Activated naive CD8-positive, alpha-beta T cell treated with anti-CD3 and anti-CD28 coated beads, Interleukin-2, amount 10 ng/mL, durations not matched to agents 7 days and 5 days (primary cell): Measurements from ENCODE around the gene BAHCC1. TPM values are rescaled to one million over a fixed set of nuclear protein-coding genes. Genes with fewer than 3 reads are reported as not detected.

Experiments used
- ATAC-seq: fragments of 150-1000 bp; cut with Tn5 transposase; one replicate; pipeline ENCODE4 v1.10.0; 2021; ENCODE audit warnings: low read depth, moderate library complexity
- POLR2A ChIA-PET: fragments of 350-600 bp; sonication (Branson Sonifier 250); formaldehyde crosslinking; loops from one replicate; lab custom pipeline; 2021; ENCODE audit warnings: antibody characterized with exemption; lab: Charles Lee
- DNase-seq: peaks from one replicate; pipeline ENCODE4 v3.0.0; 2021
- H3K27ac Mint-ChIP-seq: one replicate; pipeline ENCODE4 v1.8.0; 2022; ENCODE audit warnings: mild to moderate bottlenecking, mixed read lengths
- H3K27me3 Mint-ChIP-seq: one replicate; pipeline ENCODE4 v1.8.0; 2022; ENCODE audit warnings: mild to moderate bottlenecking, moderate library complexity, mixed read lengths
- H3K36me3 Mint-ChIP-seq: one replicate; pipeline ENCODE4 v1.8.0; 2021; ENCODE audit warnings: mild to moderate bottlenecking, mixed read lengths
- H3K4me1 Mint-ChIP-seq: one replicate; pipeline ENCODE4 v1.8.0; 2021; ENCODE audit warnings: mixed read lengths
- H3K4me3 Mint-ChIP-seq: one replicate; pipeline ENCODE4 v1.8.0; 2022; ENCODE audit warnings: mild to moderate bottlenecking, moderate library complexity, mixed read lengths
- H3K9me3 Mint-ChIP-seq: one replicate; pipeline ENCODE4 v1.8.0; 2021; ENCODE audit warnings: mixed read lengths
- total RNA-seq, 2 experiments: library from RNA; stranded (reverse); gene quantifications; one replicate each; pipeline ENCODE4 v1.2.3, GENCODE V29; 2021

Gene BAHCC1
- total RNA-seq, 2 experiments from 2014 or later: 0.86 to 1.0 TPM

DNA sequence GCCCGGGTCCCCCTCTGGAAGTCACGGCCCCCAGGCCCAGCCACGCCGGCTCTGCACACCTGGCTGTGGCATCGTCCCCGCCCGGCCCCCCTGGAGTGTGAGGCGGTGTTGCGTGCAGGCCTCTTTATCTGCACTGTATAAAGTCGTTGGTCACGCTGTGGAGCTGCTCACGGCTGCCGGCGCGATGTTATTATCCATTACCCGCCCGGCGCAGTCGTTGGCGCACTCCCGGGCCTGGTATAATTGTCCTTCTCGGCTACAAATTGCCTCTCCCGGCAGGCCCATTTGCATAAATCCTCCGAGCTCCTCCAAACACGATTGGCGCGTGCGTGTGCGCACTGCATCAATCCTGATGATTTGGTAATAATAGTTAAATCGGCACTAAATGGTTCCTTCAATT lies 57.8 kb downstream of the BAHCC1 start:
- H3K27ac Mint-ChIP-seq: peak overlapping the region; percentile 85
- no peaks in the 10 kb centered on the region for H3K9me3 Mint-ChIP-seq
- POLR2A ChIA-PET: no interaction called here
- no peaks in the 10 kb centered on the region for H3K27me3 Mint-ChIP-seq
- ATAC-seq (no peak), DNase-seq (no peak)
- H3K36me3 Mint-ChIP-seq: no peaks in the 10 kb centered on the region
- peaks cover 8% of the 10 kb centered on the region for H3K4me1 Mint-ChIP-seq
- peak overlapping the region; percentile 64 for H3K4me3 Mint-ChIP-seq

DNA sequence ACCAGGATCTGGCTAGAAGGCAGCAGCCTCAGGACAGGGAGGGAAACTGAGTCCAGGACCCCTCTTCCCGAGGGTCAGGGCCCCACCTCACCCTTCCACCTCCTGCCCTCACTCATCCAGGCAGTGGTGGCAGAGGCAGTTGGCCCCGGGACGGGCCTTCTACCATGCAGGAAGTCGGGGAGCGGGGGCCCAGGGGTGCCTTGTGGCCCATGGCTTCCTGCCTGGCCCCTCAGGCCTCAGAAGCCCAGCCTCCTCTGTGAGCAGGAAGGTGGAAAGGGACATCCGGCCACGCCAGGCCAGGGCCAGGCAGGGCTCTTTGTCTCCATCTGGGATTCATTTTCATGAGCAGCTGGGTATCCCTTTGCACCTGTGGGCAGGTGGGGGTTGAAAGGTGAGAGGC lies 58.5 kb downstream of the BAHCC1 start:
- peaks cover 8% of the 10 kb centered on the region for H3K4me1 Mint-ChIP-seq
- no peaks in the 10 kb centered on the region for H3K36me3 Mint-ChIP-seq
- ATAC-seq: peak; percentile 95
- no peaks in the 10 kb centered on the region for H3K27me3 Mint-ChIP-seq
- DNase-seq: peak; percentile 79
- no peaks in the 10 kb centered on the region for H3K9me3 Mint-ChIP-seq
- peak overlapping the region; percentile 64 for H3K4me3 Mint-ChIP-seq
- POLR2A ChIA-PET: no interaction called here
- H3K27ac Mint-ChIP-seq: peak overlapping the region; percentile 85

DNA sequence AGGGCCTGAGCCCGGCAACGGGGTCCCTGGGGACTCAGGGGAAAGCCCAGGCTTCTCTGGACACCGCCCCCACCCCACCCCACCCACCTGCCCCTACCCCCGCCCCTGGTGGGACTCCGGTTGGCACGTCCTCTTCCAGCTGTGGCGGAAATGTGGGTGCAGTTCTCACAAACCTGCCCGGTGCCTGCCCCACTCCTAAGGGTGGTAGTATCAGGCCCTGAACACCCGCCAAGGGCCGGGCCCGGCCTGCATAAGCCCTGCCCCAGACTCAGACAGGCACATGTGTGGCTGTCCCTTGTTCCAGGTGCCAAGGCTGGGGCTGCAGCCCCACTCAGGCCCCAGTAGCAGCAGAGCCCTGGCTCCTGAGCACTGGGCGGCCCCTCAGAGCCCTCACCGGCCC lies 59.2 kb downstream of the BAHCC1 start:
- Mint-ChIP-seq H3K9me3 (no peaks in the 10 kb centered on the region), H3K27me3 (no peaks in the 10 kb centered on the region), H3K36me3 (no peaks in the 10 kb centered on the region), H3K4me3 (no peak overlapping the region), H3K4me1 (peaks cover 8% of the 10 kb centered on the region), H3K27ac (peak overlapping the region; percentile 56)
- no peak for ATAC-seq
- POLR2A ChIA-PET: no interaction called here
- DNase-seq: no peak

DNA sequence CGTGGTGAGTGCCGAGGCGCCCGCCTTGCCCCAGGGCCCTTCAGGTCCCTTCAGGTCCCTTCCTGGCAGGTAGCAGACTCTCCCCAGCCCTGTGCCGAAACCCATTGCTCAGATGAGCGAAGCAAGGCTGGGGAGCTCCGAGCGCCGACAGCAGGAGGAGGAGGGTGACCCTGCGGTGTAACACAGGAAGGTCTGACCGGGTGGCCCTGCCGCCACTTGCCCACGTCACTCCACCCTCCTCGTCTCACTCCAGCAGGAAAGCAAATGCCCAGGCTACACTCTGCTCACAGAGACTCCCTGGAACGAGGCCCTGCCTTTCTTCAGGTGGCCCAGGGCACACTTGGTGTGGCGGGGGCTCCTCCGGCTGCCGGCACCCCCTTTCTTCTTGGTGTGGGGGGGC lies 60.1 kb downstream of the BAHCC1 start:
- no peak overlapping the region for H3K4me3 Mint-ChIP-seq
- DNase-seq (no peak), ATAC-seq (no peak)
- no peaks in the 10 kb centered on the region for H3K36me3 Mint-ChIP-seq
- H3K27me3 Mint-ChIP-seq: no peaks in the 10 kb centered on the region
- POLR2A ChIA-PET: no interaction called here
- peaks cover 8% of the 10 kb centered on the region for H3K4me1 Mint-ChIP-seq
- peak overlapping the region; percentile 21 for H3K27ac Mint-ChIP-seq
- no peaks in the 10 kb centered on the region for H3K9me3 Mint-ChIP-seq

DNA sequence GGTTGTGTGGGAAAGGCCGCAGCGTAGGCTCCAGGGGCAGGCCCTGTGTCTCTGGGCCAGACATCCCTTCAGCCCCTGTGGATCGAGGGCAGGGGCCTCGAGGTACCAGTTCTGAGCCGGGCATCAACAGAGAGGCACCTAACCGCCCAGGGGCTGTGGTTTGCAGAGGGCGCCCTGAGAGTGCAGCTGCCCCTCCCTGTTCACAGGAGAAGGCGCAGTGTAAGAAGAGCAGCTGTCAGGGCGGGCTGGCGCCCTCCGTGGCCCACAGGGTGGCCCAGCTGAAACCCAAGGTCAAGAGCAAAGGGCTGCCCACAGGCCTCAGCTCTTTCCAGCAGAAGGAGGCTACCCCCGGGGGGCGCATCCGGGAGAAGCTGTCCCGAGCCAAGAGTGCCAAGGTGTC lies 60.8 kb downstream of the BAHCC1 start:
- no peaks in the 10 kb centered on the region for H3K27me3 Mint-ChIP-seq
- no peaks in the 10 kb centered on the region for H3K36me3 Mint-ChIP-seq
- no peak for DNase-seq
- POLR2A ChIA-PET: no interaction called here
- H3K9me3 Mint-ChIP-seq: no peaks in the 10 kb centered on the region
- H3K4me1 Mint-ChIP-seq: peaks cover 8% of the 10 kb centered on the region
- H3K27ac Mint-ChIP-seq: peak overlapping the region; percentile 52
- ATAC-seq: no peak
- no peak overlapping the region for H3K4me3 Mint-ChIP-seq

DNA sequence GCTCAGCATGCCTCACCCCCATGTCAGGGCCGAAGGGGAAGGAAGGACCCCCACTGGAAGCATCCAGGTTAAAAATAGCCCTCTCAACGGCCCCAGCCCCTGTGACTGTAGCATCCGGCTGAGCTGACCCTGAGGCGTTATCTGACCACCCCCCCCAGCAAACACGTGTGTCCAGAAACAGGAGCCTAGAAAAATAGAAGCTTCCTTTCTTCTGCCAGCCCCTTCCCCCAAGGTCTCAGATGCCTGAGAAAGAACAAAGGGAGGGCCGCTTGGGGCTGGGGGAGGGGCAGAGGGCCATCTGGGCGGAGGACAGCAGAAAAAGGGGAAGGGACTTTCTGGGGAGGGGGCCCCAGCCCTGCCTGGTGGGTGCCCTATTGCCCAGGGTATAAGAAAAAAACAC lies 61.5 kb downstream of the BAHCC1 start:
- H3K4me1 Mint-ChIP-seq: peaks cover 8% of the 10 kb centered on the region
- no peak overlapping the region for H3K27ac Mint-ChIP-seq
- no peak for ATAC-seq
- POLR2A ChIA-PET: no interaction called here
- no peak for DNase-seq
- no peak overlapping the region for H3K4me3 Mint-ChIP-seq
- no peaks in the 10 kb centered on the region for H3K9me3 Mint-ChIP-seq
- no peaks in the 10 kb centered on the region for H3K27me3 Mint-ChIP-seq
- H3K36me3 Mint-ChIP-seq: no peaks in the 10 kb centered on the region

DNA sequence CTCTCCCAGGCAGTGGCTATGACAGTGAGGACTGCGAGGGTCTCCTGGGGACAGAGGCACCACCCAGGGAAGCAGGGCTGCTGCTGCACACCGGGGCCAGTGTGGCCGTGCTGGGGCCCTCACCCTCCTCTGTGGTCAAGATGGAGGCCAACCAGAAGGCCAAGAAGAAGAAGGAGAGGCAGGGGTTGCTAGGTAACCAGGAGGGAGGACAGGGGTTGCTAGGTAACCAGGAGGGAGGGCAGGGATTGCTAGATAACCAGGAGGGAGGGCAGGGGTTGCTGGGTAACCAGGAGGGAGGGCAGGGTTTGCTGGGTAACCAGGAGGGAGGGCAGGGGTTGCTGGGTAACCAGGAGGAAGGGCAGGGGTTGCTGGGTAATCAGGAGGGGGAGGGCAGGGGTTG lies 62.1 kb downstream of the BAHCC1 start:
- Mint-ChIP-seq H3K4me3 (no peak overlapping the region), H3K27me3 (no peaks in the 10 kb centered on the region)

DNA sequence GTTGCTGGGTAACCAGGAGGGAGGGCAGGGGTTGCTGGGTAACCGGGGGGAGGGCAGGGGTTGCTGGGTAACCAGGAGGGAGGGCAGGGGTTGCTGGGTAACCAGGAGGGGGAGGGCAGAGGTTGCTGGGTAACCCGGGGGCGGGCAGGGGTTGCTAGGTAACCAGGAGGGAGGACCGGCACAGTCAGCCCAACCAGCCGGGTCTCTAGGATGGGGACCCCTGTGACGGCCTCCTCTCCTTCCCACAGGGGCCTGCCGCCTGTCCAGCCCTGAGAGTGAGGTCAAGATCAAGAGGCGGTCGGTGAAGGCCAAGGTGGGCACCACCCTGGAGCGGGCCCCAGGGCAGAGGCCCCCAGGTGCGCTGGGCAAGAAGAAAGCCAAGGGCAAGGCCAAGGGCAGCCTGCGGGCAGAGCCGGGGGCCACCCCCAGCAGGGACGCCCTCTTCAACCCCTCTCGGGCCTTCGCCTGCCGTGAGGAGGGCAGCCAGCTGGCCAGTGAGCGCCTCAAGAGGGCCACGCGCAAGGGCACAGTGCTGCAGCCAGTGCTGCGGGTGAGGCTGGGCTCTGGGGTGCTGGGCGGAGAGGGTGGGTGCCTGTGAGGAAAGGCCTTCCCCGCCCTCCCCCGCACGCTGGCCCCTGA lies 62.8 kb downstream of the BAHCC1 start:
- Mint-ChIP-seq H3K27me3 (no peaks in the 10 kb centered on the region), H3K27ac (no peak overlapping the region), H3K4me3 (no peak overlapping the region), H3K9me3 (no peaks in the 10 kb centered on the region), H3K4me1 (peaks cover 8% of the 10 kb centered on the region), H3K36me3 (no peaks in the 10 kb centered on the region)
- POLR2A ChIA-PET: no interaction called here
- ATAC-seq (no peak), DNase-seq (no peak)

More for the DNA sequence above, 62.1 kb downstream of the BAHCC1 start:
- POLR2A ChIA-PET: no interaction called here
- H3K36me3 Mint-ChIP-seq: no peaks in the 10 kb centered on the region
- no peaks in the 10 kb centered on the region for H3K9me3 Mint-ChIP-seq
- no peak for DNase-seq
- ATAC-seq: no peak
- H3K27ac Mint-ChIP-seq: no peak overlapping the region
- H3K4me1 Mint-ChIP-seq: peaks cover 8% of the 10 kb centered on the region

DNA sequence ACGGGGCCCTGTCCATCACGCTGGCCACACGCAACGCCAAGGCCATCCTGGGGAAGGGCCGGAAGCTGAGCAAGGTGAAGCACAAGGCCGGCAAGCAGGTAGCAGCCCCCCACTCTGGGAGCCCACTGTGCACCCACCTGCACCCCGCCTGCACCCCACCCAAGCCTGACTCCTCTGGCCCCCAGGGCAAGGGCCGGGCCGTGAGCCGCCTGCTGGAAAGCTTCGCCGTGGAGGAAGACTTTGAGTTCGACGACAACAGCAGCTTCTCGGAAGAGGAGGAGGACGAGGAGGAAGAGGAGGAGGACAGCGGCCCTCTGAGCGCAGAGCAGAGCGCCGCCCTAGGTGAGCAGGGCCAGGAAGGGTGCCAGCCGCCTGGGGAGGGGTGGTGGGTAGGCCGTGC lies 63.4 kb downstream of the BAHCC1 start:
- Mint-ChIP-seq H3K36me3 (no peaks in the 10 kb centered on the region), H3K9me3 (no peaks in the 10 kb centered on the region), H3K27me3 (no peaks in the 10 kb centered on the region), H3K4me1 (peaks cover 5% of the 10 kb centered on the region), H3K27ac (no peak overlapping the region), H3K4me3 (no peak overlapping the region)
- POLR2A ChIA-PET: no interaction called here
- ATAC-seq (no peak), DNase-seq (no peak)

DNA sequence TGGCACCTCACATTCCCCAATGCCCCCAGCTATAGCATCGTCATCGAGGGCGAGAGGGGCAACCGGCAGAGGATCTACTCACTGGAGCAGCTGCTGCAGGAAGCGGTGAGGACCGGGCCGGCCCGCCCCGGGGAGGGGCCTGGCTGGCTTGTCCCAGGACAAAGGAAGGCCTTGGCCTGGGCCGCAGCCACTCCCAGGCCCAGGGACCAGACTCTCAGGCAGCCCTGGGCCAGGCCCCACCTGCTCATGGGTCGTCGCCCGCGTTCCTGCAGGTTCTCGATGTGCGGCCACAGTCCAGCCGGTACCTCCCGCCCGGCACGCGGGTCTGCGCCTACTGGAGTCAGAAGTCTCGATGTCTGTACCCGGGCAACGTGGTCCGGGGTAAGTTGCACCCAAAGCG lies 64.0 kb downstream of the BAHCC1 start:
- H3K27ac Mint-ChIP-seq: no peak overlapping the region
- peaks cover under 1% of the 10 kb centered on the region for H3K4me1 Mint-ChIP-seq
- no peaks in the 10 kb centered on the region for H3K36me3 Mint-ChIP-seq
- DNase-seq: no peak
- no peak overlapping the region for H3K4me3 Mint-ChIP-seq
- POLR2A ChIA-PET: interaction anchor here (0.8 kb wide), 1 partner anchor 164 kb away, joined by 3 read pairs; the partner anchor contains the start of gene SLC38A10
- no peaks in the 10 kb centered on the region for H3K9me3 Mint-ChIP-seq
- H3K27me3 Mint-ChIP-seq: no peaks in the 10 kb centered on the region
- ATAC-seq: no peak

DNA sequence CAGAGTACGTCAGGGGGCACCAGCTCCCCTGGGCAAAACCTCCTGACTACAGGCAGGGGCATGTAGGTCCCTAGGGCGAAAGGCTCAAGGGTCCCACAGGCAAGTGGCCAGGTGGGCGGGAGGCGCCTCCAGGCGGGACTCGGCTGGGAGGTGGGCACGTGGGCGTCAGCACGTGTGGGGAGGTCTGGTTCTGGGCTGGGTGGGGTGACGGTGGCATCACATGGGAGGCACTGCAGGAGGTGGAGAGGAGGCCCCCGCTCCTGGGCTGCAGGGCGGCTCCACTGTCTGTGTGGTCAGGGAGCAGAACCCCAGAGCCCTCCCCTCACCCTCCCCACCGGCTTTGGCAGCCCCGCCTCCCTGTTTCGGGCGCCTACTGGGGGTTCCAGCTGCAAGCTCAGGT lies 64.6 kb downstream of the BAHCC1 start:
- POLR2A ChIA-PET: interaction anchor here (0.8 kb wide), 1 partner anchor 164 kb away, joined by 3 read pairs; the partner anchor contains the start of gene SLC38A10
- no peaks in the 10 kb centered on the region for H3K27me3 Mint-ChIP-seq
- H3K36me3 Mint-ChIP-seq: no peaks in the 10 kb centered on the region
- H3K9me3 Mint-ChIP-seq: no peaks in the 10 kb centered on the region
- H3K4me3 Mint-ChIP-seq: no peak overlapping the region
- no peak for DNase-seq
- no peak for ATAC-seq
- H3K27ac Mint-ChIP-seq: no peak overlapping the region
- no peaks in the 10 kb centered on the region for H3K4me1 Mint-ChIP-seq

DNA sequence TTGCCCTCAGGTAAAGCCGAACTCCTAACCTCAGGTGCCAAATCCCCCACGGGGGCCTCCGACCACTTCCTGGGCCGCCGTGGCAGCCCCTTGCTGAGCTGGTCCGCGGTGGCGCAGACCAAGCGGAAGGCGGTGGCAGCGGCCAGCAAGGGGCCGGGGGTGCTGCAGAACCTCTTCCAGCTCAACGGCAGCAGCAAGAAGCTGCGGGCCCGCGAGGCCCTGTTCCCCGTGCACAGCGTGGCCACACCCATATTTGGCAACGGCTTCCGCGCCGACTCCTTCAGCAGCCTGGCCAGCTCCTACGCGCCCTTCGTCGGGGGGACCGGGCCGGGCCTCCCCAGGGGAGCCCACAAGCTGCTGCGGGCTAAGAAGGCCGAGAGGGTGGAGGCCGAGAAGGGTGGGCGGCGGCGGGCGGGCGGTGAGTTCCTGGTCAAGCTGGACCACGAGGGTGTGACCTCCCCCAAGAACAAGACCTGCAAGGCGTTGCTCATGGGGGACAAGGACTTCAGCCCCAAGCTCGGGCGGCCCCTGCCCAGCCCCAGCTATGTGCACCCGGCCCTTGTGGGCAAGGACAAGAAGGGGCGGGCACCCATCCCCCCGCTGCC lies 65.7 kb downstream of the BAHCC1 start:
- no peak for ATAC-seq
- POLR2A ChIA-PET: no interaction called here
- H3K27me3 Mint-ChIP-seq: no peaks in the 10 kb centered on the region

DNA sequence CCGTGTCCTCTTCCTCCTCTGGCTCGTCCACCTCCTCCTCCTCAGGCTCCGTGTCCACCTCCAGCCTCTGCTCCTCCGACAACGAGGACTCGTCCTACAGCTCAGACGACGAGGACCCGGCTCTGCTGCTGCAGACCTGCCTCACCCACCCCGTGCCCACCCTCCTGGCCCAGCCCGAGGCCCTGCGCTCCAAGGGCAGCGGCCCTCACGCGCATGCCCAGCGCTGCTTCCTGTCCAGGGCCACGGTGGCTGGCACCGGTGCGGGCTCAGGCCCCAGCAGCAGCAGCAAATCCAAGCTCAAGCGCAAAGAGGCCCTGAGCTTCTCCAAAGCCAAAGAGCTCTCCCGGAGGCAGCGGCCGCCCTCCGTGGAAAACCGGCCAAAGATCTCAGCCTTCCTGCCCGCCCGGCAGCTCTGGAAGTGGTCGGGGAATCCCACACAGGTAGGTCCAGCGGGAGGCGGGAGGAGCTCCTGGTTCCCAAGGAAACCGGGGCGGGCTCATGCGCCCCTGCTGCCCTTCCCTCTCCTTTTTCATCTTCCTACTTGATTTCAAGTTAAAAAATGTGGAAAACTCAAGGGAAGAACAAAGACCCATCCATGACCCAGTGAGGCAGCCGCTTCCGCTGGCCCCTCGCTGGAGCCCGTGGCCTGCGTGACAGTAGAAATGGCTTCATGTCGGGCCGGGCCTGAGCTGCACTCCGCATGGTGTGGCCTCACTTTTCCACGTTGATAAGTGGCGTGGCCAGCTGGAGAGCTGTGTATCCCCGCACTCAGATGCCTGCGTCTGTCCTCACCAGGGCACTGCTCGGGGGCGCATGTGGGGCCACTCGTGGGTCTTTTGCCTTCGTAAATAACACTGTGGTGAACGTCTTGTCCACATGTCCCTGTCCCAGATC lies 66.6 kb downstream of the BAHCC1 start:
- no peaks in the 10 kb centered on the region for H3K4me1 Mint-ChIP-seq
- DNase-seq: no peak
- no peak overlapping the region for H3K27ac Mint-ChIP-seq

More for the DNA sequence above, 65.7 kb downstream of the BAHCC1 start:
- DNase-seq: no peak
- Mint-ChIP-seq H3K4me1 (no peaks in the 10 kb centered on the region), H3K9me3 (no peaks in the 10 kb centered on the region), H3K27ac (no peak overlapping the region), H3K36me3 (no peaks in the 10 kb centered on the region), H3K4me3 (no peak overlapping the region)

More for the DNA sequence above, 66.6 kb downstream of the BAHCC1 start:
- Mint-ChIP-seq H3K27me3 (no peaks in the 10 kb centered on the region), H3K36me3 (no peaks in the 10 kb centered on the region), H3K9me3 (no peaks in the 10 kb centered on the region), H3K4me3 (no peak overlapping the region)
- ATAC-seq: no peak
- POLR2A ChIA-PET: interaction anchor here (0.6 kb wide), 1 partner anchor 224 kb away, joined by 3 read pairs; no protein-coding TSS in a partner anchor
